Gastrocnemius medialis (tissue), 4 donors: ENCODE results near the gene STX19. TPM values are rescaled to one million over a fixed set of nuclear protein-coding genes. Genes with fewer than 3 reads are reported as not detected.

Source experiments
- ATAC-seq, 2 donors: fragments of 150-250 bp; one replicate each; pipeline ENCODE4 v1.9.1; 2016
- DNase-seq, 2 donors: peaks; one replicate each; pipeline ENCODE4 v3.0.0-alpha.2; 2019
- H3K27ac ChIP-seq, 4 donors: fragments of 200-600 bp; sonication (generic); 1 replicate in 1 of 4; 2 replicates in 3 of 4; pipeline ENCODE4 v1.5.1; 2016 to 2018; ENCODE audit warnings: mild to moderate bottlenecking in 2 of 4, moderate library complexity in 1 of 4
- H3K27me3 ChIP-seq, 3 donors: fragments of 200-600 bp; sonication (generic) in 2 of 3; 1 replicate in 1 of 3; 2 replicates in 2 of 3; pipeline versions ENCODE4 v1.5.1 to v1.6.0; 2016 to 2019; ENCODE audit warnings: mild to moderate bottlenecking in 1 of 3, moderate library complexity in 1 of 3
- H3K36me3 ChIP-seq, 2 donors: fragments of 200-600 bp; sonication (generic) in 1 of 2; one replicate each; pipeline ENCODE4 v1.5.1; 2017 to 2018
- H3K4me1 ChIP-seq, 2 donors: fragments of 200-600 bp; sonication (generic) in 1 of 2; one replicate each; pipeline ENCODE4 v1.5.1; 2016 to 2017; ENCODE audit warnings: mild to moderate bottlenecking in 2 of 2
- H3K4me3 ChIP-seq, 4 donors: fragments of 200-600 bp; sonication (generic) in 3 of 4; 1 replicate in 1 of 4; 2 replicates in 3 of 4; pipeline ENCODE4 v1.5.1; 2016 to 2019; ENCODE audit warnings: mild to moderate bottlenecking in 2 of 4
- H3K9me3 ChIP-seq, 3 donors: fragments of 200-600 bp; sonication (generic) in 2 of 3; 1 replicate in 1 of 3; 2 replicates in 2 of 3; pipeline ENCODE4 v1.5.1; 2016 to 2019
- POLR2A ChIP-seq, 2 donors: fragments of 450-650 bp; IDR thresholded peaks; one replicate each; pipeline ENCODE4 v1.6.1; 2017; ENCODE audit warnings: antibody characterized with exemption in 2 of 2, mild to moderate bottlenecking in 2 of 2, moderate library complexity in 2 of 2
- in situ Hi-C, 4 donors: fragments of 200-750 bp; cut with MboI; loops; one replicate each; pipeline versions ENCODE4 v1.15.0 to v1.8.0; 2017; ENCODE audit warnings: low sequenced_read_pairs in 4 of 4
- intact Hi-C: fragments of 100-400 bp; cut with DNase I; formaldehyde crosslinking; loops from one replicate; pipeline ENCODE4 v1.15.1; 2023; ENCODE audit warnings: low total_unique reads
- total RNA-seq, 4 donors: library from RNA; depleted of rRNA; stranded (reverse); fragments of >200 nt; gene quantifications; one replicate each; pipeline versions ENCODE4 v1.1.0 to v1.2.3, GENCODE V29; 2016
- TF ChIP-seq, protein P1 (sequence below), 5 experiments: fragments of 450-650 bp in 3 of 5; fragments of 200-600 bp in 2 of 5; sonication (generic) in 2 of 5; IDR thresholded peaks in 4 of 5; conservative IDR thresholded peaks in 1 of 5; 1 replicate in 4 of 5; 2 replicates in 1 of 5; pipeline ENCODE4 v1.5.1; 2016 to 2019; ENCODE audit warnings: antibody characterized with exemption in 5 of 5, mild to moderate bottlenecking in 3 of 5, moderate library complexity in 3 of 5

STX19 gene
- total RNA-seq, 4 donors from 2014 or later, result not detected

DNA sequence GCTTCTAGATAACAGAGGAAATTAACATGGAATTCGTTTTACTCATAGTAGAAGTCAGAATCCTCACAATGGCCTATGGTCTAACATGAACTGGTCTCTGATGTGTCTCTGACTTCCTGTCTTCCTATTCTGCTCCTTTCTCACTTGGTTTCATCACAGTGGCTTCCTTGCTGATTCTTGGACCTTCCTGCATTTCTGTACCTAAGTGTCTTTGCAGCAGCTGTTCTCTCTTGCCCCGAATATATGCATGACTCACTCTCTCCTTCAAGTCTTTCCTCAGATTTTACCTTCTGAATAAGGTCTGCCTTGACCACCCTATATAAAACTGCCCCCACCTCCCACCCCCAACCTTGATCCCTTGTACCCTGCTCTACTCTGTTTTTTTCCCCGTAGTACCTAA lies 34.3 kb downstream of the STX19 start:
- DNase-seq, result no peak
- Histone ChIP-seq H3K36me3 (no peaks in the 10 kb centered on the region), H3K27me3 (no peaks in the 10 kb centered on the region), H3K27ac (no peak overlapping the region), H3K4me1 (no peaks in the 10 kb centered on the region), H3K9me3 (no peaks in the 10 kb centered on the region), H3K4me3 (no peak overlapping the region)
- intact Hi-C loops, result no loop called here
- ATAC-seq, result no peak
- TF ChIP-seq, protein P1, sequence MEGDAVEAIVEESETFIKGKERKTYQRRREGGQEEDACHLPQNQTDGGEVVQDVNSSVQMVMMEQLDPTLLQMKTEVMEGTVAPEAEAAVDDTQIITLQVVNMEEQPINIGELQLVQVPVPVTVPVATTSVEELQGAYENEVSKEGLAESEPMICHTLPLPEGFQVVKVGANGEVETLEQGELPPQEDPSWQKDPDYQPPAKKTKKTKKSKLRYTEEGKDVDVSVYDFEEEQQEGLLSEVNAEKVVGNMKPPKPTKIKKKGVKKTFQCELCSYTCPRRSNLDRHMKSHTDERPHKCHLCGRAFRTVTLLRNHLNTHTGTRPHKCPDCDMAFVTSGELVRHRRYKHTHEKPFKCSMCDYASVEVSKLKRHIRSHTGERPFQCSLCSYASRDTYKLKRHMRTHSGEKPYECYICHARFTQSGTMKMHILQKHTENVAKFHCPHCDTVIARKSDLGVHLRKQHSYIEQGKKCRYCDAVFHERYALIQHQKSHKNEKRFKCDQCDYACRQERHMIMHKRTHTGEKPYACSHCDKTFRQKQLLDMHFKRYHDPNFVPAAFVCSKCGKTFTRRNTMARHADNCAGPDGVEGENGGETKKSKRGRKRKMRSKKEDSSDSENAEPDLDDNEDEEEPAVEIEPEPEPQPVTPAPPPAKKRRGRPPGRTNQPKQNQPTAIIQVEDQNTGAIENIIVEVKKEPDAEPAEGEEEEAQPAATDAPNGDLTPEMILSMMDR (IDR thresholded peaks at IDR 0.05 in 4 of 5, conservative IDR thresholded peaks at IDR 0.05 in 1 of 5), result no peak
- TF ChIP-seq POLR2A (IDR thresholded peaks at IDR 0.05), result no peak
- in situ Hi-C loops, result no loop called here

DNA sequence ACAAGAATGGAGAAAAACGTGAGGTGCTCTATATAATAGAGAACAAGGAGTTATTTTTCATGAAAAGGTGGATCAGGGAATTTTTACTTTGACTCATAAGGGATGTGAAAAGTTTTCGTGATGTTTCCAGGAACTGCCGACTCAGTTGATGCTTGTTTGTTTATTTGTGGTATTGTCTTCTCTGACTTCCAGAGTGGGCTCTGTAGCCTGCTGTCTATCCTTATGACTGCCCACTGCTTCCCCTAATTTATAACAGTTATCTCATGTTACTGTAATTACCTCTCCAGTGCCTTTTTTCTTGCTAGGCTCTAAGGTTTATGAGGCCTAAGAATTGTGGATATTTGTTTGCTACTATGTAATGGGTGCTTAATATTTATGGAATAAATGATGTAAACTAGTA lies 36.2 kb downstream of the STX19 start:
- Histone ChIP-seq H3K4me1 (no peaks in the 10 kb centered on the region), H3K9me3 (no peaks in the 10 kb centered on the region), H3K27me3 (no peaks in the 10 kb centered on the region), H3K4me3 (no peak overlapping the region), H3K36me3 (no peaks in the 10 kb centered on the region), H3K27ac (no peak overlapping the region)
- in situ Hi-C loops, result no loop called here
- intact Hi-C loops, result no loop called here
- DNase-seq (no peak), ATAC-seq (no peak)
- TF ChIP-seq POLR2A (IDR thresholded peaks at IDR 0.05), result no peak
- TF ChIP-seq, protein P1 (IDR thresholded peaks at IDR 0.05 in 4 of 5, conservative IDR thresholded peaks at IDR 0.05 in 1 of 5), result no peak

DNA sequence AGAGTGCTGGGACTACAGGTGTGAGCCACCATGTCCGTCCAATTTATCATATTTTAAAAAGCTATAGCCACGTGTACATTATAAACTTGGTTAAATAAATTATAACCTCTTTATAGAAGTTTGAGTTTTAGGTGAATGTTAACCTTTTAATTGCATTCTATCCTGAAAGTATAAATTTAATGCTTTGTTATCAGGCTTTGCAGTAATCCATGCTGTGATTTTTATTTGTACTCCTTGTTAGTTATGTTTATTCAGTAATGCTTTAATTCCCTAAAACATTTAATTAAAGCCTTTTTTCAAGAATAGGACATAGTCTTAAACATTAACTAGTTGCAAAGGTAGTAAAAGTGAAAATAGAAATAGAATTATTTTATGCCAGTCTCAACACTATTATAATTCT lies 36.8 kb downstream of the STX19 start:
- no peak overlapping the region for H3K27ac ChIP-seq
- no peak for DNase-seq
- no peaks in the 10 kb centered on the region for H3K4me1 ChIP-seq
- no peak for ATAC-seq
- in situ Hi-C loops (no loop called here), intact Hi-C loops (no loop called here)
- TF ChIP-seq POLR2A (IDR thresholded peaks at IDR 0.05), result no peak
- TF ChIP-seq, protein P1 (IDR thresholded peaks at IDR 0.05 in 4 of 5, conservative IDR thresholded peaks at IDR 0.05 in 1 of 5), result no peak
- H3K9me3 ChIP-seq, result no peaks in the 10 kb centered on the region
- H3K36me3 ChIP-seq, result no peaks in the 10 kb centered on the region
- no peak overlapping the region for H3K4me3 ChIP-seq
- no peaks in the 10 kb centered on the region for H3K27me3 ChIP-seq

DNA sequence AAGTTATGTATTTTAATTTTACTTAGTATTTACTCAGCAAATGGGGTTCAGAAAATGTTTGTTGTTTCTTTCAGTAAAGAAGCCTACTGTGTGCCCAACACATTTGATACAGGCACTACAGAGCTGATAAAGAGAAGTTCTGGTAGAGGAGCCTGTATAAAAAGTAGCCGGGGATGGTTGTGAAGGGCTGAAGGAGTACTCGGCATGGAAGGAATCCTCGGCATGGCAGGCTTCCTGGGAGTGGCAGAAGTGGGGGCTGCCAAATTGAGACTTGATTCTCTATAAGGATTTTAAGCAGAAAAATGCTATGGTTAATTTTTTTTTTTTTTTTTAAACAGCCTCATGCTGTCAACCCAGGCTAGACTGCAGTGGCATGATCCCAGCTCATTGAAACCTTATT lies 39.2 kb downstream of the STX19 start:
- Histone ChIP-seq H3K27me3 (no peaks in the 10 kb centered on the region), H3K4me3 (no peak overlapping the region), H3K4me1 (no peaks in the 10 kb centered on the region), H3K36me3 (no peaks in the 10 kb centered on the region), H3K27ac (no peak overlapping the region), H3K9me3 (no peaks in the 10 kb centered on the region)
- no peak for ATAC-seq
- no peak for DNase-seq
- in situ Hi-C loops (no loop called here), intact Hi-C loops (no loop called here)
- no peak for TF ChIP-seq POLR2A (IDR thresholded peaks at IDR 0.05)
- TF ChIP-seq, protein P1 (IDR thresholded peaks at IDR 0.05 in 4 of 5, conservative IDR thresholded peaks at IDR 0.05 in 1 of 5), result no peak

DNA sequence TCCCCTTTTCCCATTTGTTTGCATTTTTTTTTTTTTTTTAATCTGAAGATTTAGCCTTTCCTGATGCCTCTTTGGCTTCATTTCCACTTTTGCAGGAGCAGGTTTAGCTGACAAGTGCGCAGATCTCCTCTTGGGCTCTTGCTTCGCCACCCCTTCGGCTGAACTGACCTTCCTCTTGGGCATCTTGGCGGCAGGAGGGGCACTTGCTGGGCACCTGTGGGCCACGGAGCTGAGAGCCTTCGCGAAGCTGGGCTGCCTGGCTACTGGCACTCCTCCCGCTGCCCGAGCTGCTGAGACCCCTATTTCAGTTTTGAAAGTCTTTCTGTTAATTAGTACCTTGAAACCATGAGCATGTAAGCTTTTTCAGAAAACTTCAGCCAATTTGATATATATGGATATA lies 39.6 kb downstream of the STX19 start:
- Histone ChIP-seq H3K4me1 (no peaks in the 10 kb centered on the region), H3K4me3 (no peak overlapping the region), H3K9me3 (no peaks in the 10 kb centered on the region), H3K27me3 (no peaks in the 10 kb centered on the region), H3K27ac (no peak overlapping the region), H3K36me3 (no peaks in the 10 kb centered on the region)
- TF ChIP-seq, protein P1 (IDR thresholded peaks at IDR 0.05 in 4 of 5, conservative IDR thresholded peaks at IDR 0.05 in 1 of 5), result no peak
- TF ChIP-seq POLR2A (IDR thresholded peaks at IDR 0.05), result no peak
- in situ Hi-C loops, result no loop called here
- no peak for ATAC-seq
- intact Hi-C loops, result no loop called here
- DNase-seq, result no peak
